GM23338 (cell line): Measurements from ENCODE around the gene SARM1. TPM values are rescaled to one million over a fixed set of nuclear protein-coding genes. Genes with fewer than 3 reads are reported as not detected.

ENCODE experiments used
- ATAC-seq: fragments of 200-7000 bp; cut with Tn5 transposase; 3 replicates; pipeline ENCODE4 v1.9.1; 2020
- DNase-seq: peaks from one replicate; pipeline ENCODE4 v3.0.0-alpha.2; 2015; ENCODE audit warnings: low spot score
- H2AFZ ChIP-seq: fragments of 200-600 bp; sonication (generic); 2 replicates; pipeline ENCODE4 v1.8.0; 2016; ENCODE audit warnings: antibody characterized with exemption, mild to moderate bottlenecking, moderate library complexity
- H3F3A ChIP-seq: fragments of 200-600 bp; sonication (generic); replicated peaks from 2 replicates; pipeline ENCODE4 v1.8.0; 2017; ENCODE audit warnings: antibody characterized with exemption, mixed run types, low read depth
- H3K27ac ChIP-seq: fragments of 200-600 bp; sonication (generic); 2 replicates; pipeline ENCODE4 v1.6.1; 2016; ENCODE audit warnings: low read depth
- H3K27me3 ChIP-seq: fragments of 200-600 bp; sonication (generic); 2 replicates; pipeline ENCODE4 v1.8.0; 2016; ENCODE audit warnings: mild to moderate bottlenecking, mixed run types, moderate library complexity; ENCODE audit not compliant: insufficient read depth
- H3K36me3 ChIP-seq: fragments of 200-600 bp; sonication (generic); 2 replicates; pipeline ENCODE4 v1.8.0; 2016; ENCODE audit warnings: mild to moderate bottlenecking; ENCODE audit not compliant: insufficient read depth
- H3K4me1 ChIP-seq: fragments of 200-600 bp; sonication (generic); 2 replicates; pipeline ENCODE4 v1.8.0; 2016; ENCODE audit warnings: mild to moderate bottlenecking, moderate library complexity; ENCODE audit not compliant: insufficient read depth
- H3K4me2 ChIP-seq: fragments of 200-600 bp; sonication (generic); 2 replicates; pipeline ENCODE4 v1.7.1; 2017; ENCODE audit warnings: mixed run types
- H3K4me3 ChIP-seq: fragments of 200-600 bp; sonication (generic); 2 replicates; pipeline ENCODE4 v1.6.1; 2016; ENCODE audit warnings: mixed run types
- H3K79me2 ChIP-seq: fragments of 200-600 bp; sonication (generic); replicated peaks from 2 replicates; pipeline ENCODE4 v1.8.0; 2017; ENCODE audit warnings: mild to moderate bottlenecking; ENCODE audit not compliant: insufficient read depth
- H3K9me2 ChIP-seq: fragments of 200-600 bp; sonication (generic); 2 replicates; pipeline ENCODE4 v1.8.0; 2017; ENCODE audit not compliant: insufficient read depth
- H4K20me1 ChIP-seq: fragments of 200-600 bp; sonication (generic); replicated peaks from 2 replicates; pipeline ENCODE4 v1.8.0; 2017; ENCODE audit warnings: mild to moderate bottlenecking; ENCODE audit not compliant: insufficient read depth
- H3K27ac Mint-ChIP-seq: 2 replicates; pipeline ENCODE4 v1.8.0; 2020; ENCODE audit warnings: inconsistent platforms, mild to moderate bottlenecking, moderate library complexity, mixed read lengths
- H3K27me3 Mint-ChIP-seq: 3 replicates; pipeline ENCODE4 v1.8.0; 2022; ENCODE audit warnings: low read depth, mild to moderate bottlenecking, moderate library complexity, mixed read lengths, inconsistent platforms; ENCODE audit not compliant: insufficient read depth, poor library complexity
- H3K36me3 Mint-ChIP-seq: 3 replicates; pipeline ENCODE4 v1.8.0; 2021; ENCODE audit warnings: low read depth, mild to moderate bottlenecking, inconsistent platforms, moderate library complexity, mixed read lengths
- H3K4me1 Mint-ChIP-seq: 3 replicates; pipeline ENCODE4 v1.8.0; 2020; ENCODE audit warnings: mild to moderate bottlenecking, inconsistent platforms, mixed read lengths
- H3K4me3 Mint-ChIP-seq: 3 replicates; pipeline ENCODE4 v1.8.0; 2021; ENCODE audit warnings: moderate library complexity, mild to moderate bottlenecking, inconsistent platforms, mixed read lengths
- H3K9me3 Mint-ChIP-seq: 3 replicates; pipeline ENCODE4 v1.8.0; 2020; ENCODE audit warnings: moderate library complexity, mild to moderate bottlenecking, inconsistent platforms, mixed read lengths
- CREB1 ChIP-seq: fragments of 250-450 bp; sonication (Bioruptor Pico); IDR thresholded peaks from 2 replicates; pipeline ENCODE4 v1.5.0; 2020; ENCODE audit warnings: low read depth, mild to moderate bottlenecking, moderate library complexity
- ETS1 ChIP-seq: IDR thresholded peaks from 2 replicates; pipeline ENCODE4 v1.6.1; 2016; ENCODE audit warnings: antibody characterized with exemption
- EZH2 ChIP-seq: fragments of 200-600 bp; sonication (generic); IDR thresholded peaks from one replicate; pipeline ENCODE4 v1.8.0; 2017; ENCODE audit warnings: antibody characterized with exemption, mild to moderate bottlenecking, low read depth; ENCODE audit not compliant: unreplicated experiment
- EZH2phosphoT487 ChIP-seq: fragments of 200-600 bp; sonication (generic); IDR thresholded peaks from one replicate; pipeline ENCODE4 v1.8.1; 2018; ENCODE audit warnings: antibody characterized with exemption; ENCODE audit not compliant: unreplicated experiment
- JUNB ChIP-seq: IDR thresholded peaks from one replicate; pipeline ENCODE4 v1.6.1; 2016; ENCODE audit warnings: antibody characterized with exemption; ENCODE audit not compliant: unreplicated experiment
- REST ChIP-seq: IDR thresholded peaks from one replicate; pipeline ENCODE4 v1.6.1; 2018; ENCODE audit warnings: antibody characterized with exemption; ENCODE audit not compliant: unreplicated experiment
- STAT1 ChIP-seq: IDR thresholded peaks from one replicate; pipeline ENCODE4 v1.6.1; 2016; ENCODE audit warnings: antibody characterized with exemption; ENCODE audit not compliant: unreplicated experiment
- ZNF114 ChIP-seq: fragments of 250-450 bp; sonication (Bioruptor Pico); IDR thresholded peaks from 2 replicates; pipeline ENCODE4 v1.5.0; 2020; ENCODE audit warnings: mild to moderate bottlenecking, moderate library complexity
- ZNF331 ChIP-seq: fragments of 250-450 bp; sonication (Bioruptor Pico); IDR thresholded peaks from 2 replicates; pipeline ENCODE4 v1.5.0; 2020; ENCODE audit warnings: low read depth, mild to moderate bottlenecking, moderate library complexity
- ZNF462 ChIP-seq: fragments of 250-450 bp; sonication (Bioruptor Pico); IDR thresholded peaks from 2 replicates; pipeline ENCODE4 v1.5.0; 2020; ENCODE audit warnings: mild to moderate bottlenecking, moderate library complexity
- polyA plus RNA-seq: library from polyadenylated mRNA; unstranded; fragments of >200 nt; fragmentation: Nextera tagmentation; extraction: Ambion mirVana; gene quantifications from 2 replicates; pipeline ENCODE4 v1.2.1, GENCODE V29; 2016
- total RNA-seq: library from RNA; depleted of rRNA; stranded (reverse); fragments of >200 nt; shearing (Covaris generic); gene quantifications from 2 replicates; pipeline ENCODE4 v1.2.3, GENCODE V29; 2014

SARM1 gene
- total and polyA plus RNA-seq, 2 experiments from 2014 or later = 0.89 to 15.3 TPM

- TF ChIP-seq ZNF462 (CRISPR knock-in tag) = no peak
- no peak for TF ChIP-seq ZNF331 (CRISPR knock-in tag)
- no peak for TF ChIP-seq ZNF114 (CRISPR knock-in tag)
- TF ChIP-seq JUNB = no peak
- TF ChIP-seq EZH2phosphoT487 = no peak
- no peak for TF ChIP-seq STAT1
- no peak for TF ChIP-seq CREB1 (CRISPR knock-in tag)
These were observed 8.6 kb downstream of the SARM1 start (continued) for GRCh38 chr17:28379814-28380801.

- Histone ChIP-seq H3K9me2 (no peaks in the 10 kb centered on the region), H3K27ac (no peak overlapping the region), H3K36me3 (no peaks in the 10 kb centered on the region), H3K27me3 (peaks cover 70% of the 10 kb centered on the region), H2AFZ (peak overlapping the region; percentile 90), H3K4me3 (peak overlapping the region; percentile 52), H3F3A (0 out of 2 replicates have a peak, but pooled peaks cover 7% of the 10 kb centered on the region), H3K4me2 (peak overlapping the region; percentile 78), H3K79me2 (no peaks in the 10 kb centered on the region), H4K20me1 (no peaks in the 10 kb centered on the region), H3K4me1 (peaks cover 11% of the 10 kb centered on the region; the same call in 1 of the 2 replicates)
- DNase-seq = peak; percentile 94
- Mint-ChIP-seq H3K27me3 (peaks cover 65% of the 10 kb centered on the region), H3K36me3 (no peaks in the 10 kb centered on the region; the same call in 2 of the 3 replicates), H3K9me3 (no peaks in the 10 kb centered on the region; the same call in 2 of the 3 replicates), H3K27ac (no peak overlapping the region), H3K4me3 (peak overlapping the region; percentile 59), H3K4me1 (peaks cover 11% of the 10 kb centered on the region)
- ATAC-seq = peak; percentile 77
- no peak for TF ChIP-seq EZH2
- no peak for TF ChIP-seq ETS1
- no peak for TF ChIP-seq REST
- no peak for TF ChIP-seq ZNF114 (CRISPR knock-in tag)
- TF ChIP-seq EZH2phosphoT487 = no peak
- TF ChIP-seq STAT1 = no peak
These were observed 9.8 kb downstream of the SARM1 start for GRCh38 chr17:28381141-28381825.
